PFSK-1 (cell line): Measurements from ENCODE around the gene PLD5.

Experiments
- FOXP2 ChIP-seq: optimal IDR thresholded peaks from 2 replicates; pipeline ENCODE3; 2011; ENCODE audit warnings: borderline replicate concordance, control low read depth, inconsistent platforms; ENCODE audit not compliant: insufficient read depth; ENCODE audit errors: extremely low read length, extremely low read depth
- POLR2AphosphoS5 ChIP-seq: IDR thresholded peaks from 2 replicates; pipeline ENCODE4 v1.6.1; 2012; ENCODE audit warnings: low read depth, mild to moderate bottlenecking, control low read depth, low read length, moderate library complexity
- SIN3A ChIP-seq: IDR thresholded peaks from 2 replicates; pipeline ENCODE4 v1.6.1; 2012; ENCODE audit warnings: mild to moderate bottlenecking, low read length, moderate library complexity, borderline replicate concordance; ENCODE audit not compliant: insufficient read depth
- TAF1 ChIP-seq: IDR thresholded peaks from 2 replicates; pipeline ENCODE4 v1.6.1; 2012; ENCODE audit warnings: low read length, control low read depth, borderline replicate concordance; ENCODE audit not compliant: insufficient read depth
- TF ChIP-seq, protein P1 (sequence below), 2 experiments: IDR thresholded peaks; 2 replicates each; pipeline versions ENCODE4 v1.6.1 to v1.8.0; 2011 to 2012; ENCODE audit warnings: low read depth in 2 of 2, low read length in 2 of 2, control low read depth in 1 of 2, inconsistent platforms in 1 of 2, mild to moderate bottlenecking in 1 of 2, moderate library complexity in 1 of 2; ENCODE audit not compliant: insufficient read depth in 1 of 2

Gene PLD5

DNA sequence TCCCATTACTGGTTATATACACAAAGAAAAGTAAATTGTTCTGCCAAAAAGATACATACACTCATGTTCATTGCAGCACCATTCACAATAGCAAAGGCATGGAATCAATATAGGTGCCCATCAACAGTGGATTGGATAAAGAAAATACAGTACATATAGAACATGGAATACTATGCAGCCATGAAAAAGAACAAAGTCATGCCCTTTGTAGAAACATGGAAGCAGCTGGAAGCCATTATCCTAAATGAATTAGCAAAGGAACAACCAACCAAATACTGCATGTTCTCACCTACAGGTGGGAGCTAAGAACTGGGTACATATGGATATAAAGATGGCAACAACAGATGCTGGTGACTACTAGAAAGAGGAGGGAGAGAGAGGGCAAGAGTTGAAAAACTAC, 132.6 kb downstream of the PLD5 start:
- TF ChIP-seq TAF1 (no peak), POLR2AphosphoS5 (no peak), FOXP2 (no peak), SIN3A (no peak)
- TF ChIP-seq, protein P1, sequence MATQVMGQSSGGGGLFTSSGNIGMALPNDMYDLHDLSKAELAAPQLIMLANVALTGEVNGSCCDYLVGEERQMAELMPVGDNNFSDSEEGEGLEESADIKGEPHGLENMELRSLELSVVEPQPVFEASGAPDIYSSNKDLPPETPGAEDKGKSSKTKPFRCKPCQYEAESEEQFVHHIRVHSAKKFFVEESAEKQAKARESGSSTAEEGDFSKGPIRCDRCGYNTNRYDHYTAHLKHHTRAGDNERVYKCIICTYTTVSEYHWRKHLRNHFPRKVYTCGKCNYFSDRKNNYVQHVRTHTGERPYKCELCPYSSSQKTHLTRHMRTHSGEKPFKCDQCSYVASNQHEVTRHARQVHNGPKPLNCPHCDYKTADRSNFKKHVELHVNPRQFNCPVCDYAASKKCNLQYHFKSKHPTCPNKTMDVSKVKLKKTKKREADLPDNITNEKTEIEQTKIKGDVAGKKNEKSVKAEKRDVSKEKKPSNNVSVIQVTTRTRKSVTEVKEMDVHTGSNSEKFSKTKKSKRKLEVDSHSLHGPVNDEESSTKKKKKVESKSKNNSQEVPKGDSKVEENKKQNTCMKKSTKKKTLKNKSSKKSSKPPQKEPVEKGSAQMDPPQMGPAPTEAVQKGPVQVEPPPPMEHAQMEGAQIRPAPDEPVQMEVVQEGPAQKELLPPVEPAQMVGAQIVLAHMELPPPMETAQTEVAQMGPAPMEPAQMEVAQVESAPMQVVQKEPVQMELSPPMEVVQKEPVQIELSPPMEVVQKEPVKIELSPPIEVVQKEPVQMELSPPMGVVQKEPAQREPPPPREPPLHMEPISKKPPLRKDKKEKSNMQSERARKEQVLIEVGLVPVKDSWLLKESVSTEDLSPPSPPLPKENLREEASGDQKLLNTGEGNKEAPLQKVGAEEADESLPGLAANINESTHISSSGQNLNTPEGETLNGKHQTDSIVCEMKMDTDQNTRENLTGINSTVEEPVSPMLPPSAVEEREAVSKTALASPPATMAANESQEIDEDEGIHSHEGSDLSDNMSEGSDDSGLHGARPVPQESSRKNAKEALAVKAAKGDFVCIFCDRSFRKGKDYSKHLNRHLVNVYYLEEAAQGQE (IDR thresholded peaks at IDR 0.05; ENCODE audit: insufficient read depth in 1 of 2, low read depth in 2 of 2, low read length in 2 of 2): no peak

DNA sequence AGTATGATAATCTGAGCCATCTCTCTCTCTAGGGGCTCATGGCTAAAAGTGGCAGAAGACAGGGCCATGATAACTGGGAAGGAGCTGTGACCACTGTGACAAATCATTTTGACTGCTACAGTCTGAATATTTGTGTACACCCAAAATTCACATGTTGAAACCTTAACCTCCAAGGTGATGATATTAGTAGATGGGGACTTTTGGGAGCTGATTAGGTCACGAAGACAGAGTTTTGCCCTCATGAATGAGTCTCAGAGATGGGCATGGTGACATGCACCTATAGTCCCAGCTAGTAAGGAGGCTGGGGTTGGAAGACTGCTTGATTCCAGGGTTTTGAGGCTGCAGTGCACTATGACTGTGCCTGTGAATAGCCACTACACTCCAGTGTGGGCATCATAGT, 174.9 kb downstream of the PLD5 start:
- TF ChIP-seq FOXP2 (no peak), SIN3A (no peak), POLR2AphosphoS5 (no peak), TAF1 (no peak)
- TF ChIP-seq, protein P1 (IDR thresholded peaks at IDR 0.05; ENCODE audit: insufficient read depth in 1 of 2, low read depth in 2 of 2, low read length in 2 of 2): no peak

DNA sequence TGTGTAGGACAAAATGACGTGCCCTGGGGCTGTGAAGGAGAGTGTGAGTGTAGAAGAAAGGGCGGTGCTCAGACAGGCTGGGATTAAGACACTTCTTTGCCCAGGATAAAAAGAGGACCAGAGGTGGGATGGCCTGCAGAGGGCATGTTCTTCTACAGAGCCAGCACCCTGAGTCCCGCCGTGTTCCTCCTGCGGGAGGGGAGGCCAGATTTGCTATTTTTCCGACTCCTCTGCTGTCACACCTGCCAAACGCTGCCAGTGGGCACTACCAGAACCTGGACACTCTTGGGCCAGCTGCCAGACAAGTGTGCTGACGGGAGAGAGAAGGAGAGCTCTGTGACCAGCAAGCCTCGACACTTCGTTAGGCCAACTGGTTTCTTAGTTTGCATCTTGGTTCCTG, 206.4 kb downstream of the PLD5 start:
- TF ChIP-seq FOXP2 (no peak), SIN3A (no peak), TAF1 (no peak), POLR2AphosphoS5 (no peak)
- TF ChIP-seq, protein P1 (IDR thresholded peaks at IDR 0.05; ENCODE audit: insufficient read depth in 1 of 2, low read depth in 2 of 2, low read length in 2 of 2): no peak

DNA sequence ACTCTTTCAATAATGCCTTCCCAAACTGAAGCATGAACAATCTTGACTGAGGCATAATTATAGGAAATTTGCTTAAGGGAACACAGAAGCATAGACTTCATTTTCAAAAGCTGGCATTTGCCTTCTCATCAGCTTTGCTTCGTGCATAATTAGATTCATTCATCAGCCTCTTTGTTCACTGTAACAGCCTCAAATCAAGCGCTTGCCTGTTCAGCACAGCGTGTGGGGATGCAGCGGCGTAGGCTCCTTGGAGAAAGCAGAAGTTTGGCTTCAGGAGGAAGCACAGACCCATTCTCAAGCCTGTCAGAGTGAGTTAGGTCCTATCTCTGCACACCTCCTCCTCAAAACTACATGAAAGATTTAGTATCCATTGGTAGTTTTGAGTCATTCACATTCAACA, 279.2 kb downstream of the PLD5 start:
- TF ChIP-seq, protein P1 (IDR thresholded peaks at IDR 0.05; ENCODE audit: insufficient read depth in 1 of 2, low read depth in 2 of 2, low read length in 2 of 2): no peak
- no peak for TF ChIP-seq SIN3A
- TF ChIP-seq TAF1: no peak
- TF ChIP-seq FOXP2: no peak

DNA sequence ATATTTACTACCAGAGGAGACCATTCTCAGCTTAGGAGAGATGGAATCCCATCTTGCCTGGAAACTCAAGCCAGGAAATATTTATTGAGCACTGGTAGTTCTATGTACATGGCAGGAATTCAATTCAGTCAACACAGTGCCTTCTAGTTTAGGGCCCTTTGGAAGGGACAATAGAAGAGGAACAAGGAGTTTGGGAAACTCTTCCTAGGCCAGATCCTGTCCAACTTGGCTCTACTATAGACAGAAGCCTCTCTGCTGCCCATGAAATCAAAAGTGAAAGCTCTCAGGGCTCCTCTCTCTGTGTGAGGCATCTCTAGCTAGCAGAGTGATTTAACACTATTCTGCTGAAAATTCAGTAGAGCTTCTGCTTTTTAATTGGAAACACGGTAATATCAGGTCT, 281.0 kb downstream of the PLD5 start:
- TF ChIP-seq POLR2AphosphoS5: no peak
- no peak for TF ChIP-seq FOXP2
- TF ChIP-seq TAF1: no peak
- TF ChIP-seq SIN3A: no peak
- TF ChIP-seq, protein P1 (IDR thresholded peaks at IDR 0.05; ENCODE audit: insufficient read depth in 1 of 2, low read depth in 2 of 2, low read length in 2 of 2): no peak
